LoVo (cell line): ENCODE data around the gene CTDSPL.

Experiments used
- DNase-seq: peaks from one replicate; pipeline ENCODE4 v3.0.0-alpha.2; 2016; ENCODE audit warnings: low spot score

Gene CTDSPL

DNA sequence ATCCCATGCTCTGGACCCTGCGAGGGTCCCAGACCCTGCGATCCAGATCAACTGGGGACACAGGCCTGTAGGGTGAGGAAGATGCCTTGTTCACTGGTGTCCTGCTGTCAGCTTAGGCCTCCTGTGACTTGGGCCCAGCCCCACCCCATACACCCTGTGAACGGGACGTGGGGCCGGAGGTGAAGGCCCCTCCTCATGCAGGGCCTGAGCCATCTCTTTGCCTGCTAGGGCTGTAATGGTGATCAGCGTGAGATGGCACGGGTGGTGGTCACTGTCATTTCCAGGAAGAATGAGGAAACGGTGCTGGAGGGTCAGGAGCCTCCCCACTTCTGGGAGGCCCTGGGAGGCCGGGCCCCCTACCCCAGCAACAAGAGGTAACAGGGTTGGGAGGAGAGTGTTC lies 141.3 kb downstream of the CTDSPL start:
- DNase-seq = no peak

DNA sequence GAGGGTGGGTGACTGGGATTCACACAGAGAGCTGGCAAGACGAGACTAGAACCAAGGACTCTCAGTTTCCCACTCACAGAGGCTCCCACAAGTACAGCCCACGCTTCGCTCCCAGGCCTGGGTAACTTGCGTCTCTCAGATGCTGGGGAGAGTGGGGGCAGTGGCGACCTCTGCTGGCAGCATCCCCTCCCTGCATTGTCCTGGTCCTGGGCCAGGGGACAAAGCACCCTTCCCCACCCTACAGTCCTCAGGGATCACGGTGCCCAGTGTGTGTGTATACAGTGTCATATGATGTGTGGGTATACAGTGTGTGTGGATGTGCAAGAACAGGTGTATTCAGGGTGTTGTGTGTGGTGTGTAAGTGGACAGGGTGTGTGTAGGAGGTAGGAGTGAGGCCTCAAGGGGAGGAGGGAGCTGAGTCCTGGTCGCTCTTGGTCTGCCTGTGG lies 141.7 kb downstream of the CTDSPL start:
- peak; percentile 19 for DNase-seq

DNA sequence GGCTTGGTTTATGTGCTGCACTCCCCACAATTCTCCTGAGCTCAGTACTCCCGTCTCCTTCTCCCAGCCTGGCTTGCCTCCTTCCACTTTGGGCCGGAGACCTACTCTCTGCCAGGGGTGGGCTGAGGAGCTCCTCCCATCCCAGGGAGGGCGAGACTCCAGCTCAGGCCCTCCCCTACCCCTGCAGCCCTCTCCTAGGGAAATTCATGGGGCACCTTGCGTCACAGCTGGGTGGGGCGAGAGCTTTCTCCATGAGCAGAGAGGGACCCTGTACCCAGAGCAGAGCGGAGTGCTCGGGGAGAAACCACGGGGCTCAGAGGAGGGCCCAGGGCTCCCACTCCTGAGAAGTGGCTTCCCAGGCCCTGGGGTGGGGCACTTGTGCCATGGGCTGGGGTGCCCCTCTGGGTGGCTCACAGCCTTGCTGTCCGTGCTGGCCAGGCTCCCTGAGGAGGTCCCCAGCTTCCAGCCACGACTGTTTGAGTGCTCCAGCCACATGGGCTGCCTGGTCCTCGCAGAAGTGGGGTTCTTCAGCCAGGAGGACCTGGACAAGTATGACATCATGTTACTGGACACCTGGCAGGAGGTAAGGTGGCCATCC lies 142.2 kb downstream of the CTDSPL start:
- DNase-seq = no peak

DNA sequence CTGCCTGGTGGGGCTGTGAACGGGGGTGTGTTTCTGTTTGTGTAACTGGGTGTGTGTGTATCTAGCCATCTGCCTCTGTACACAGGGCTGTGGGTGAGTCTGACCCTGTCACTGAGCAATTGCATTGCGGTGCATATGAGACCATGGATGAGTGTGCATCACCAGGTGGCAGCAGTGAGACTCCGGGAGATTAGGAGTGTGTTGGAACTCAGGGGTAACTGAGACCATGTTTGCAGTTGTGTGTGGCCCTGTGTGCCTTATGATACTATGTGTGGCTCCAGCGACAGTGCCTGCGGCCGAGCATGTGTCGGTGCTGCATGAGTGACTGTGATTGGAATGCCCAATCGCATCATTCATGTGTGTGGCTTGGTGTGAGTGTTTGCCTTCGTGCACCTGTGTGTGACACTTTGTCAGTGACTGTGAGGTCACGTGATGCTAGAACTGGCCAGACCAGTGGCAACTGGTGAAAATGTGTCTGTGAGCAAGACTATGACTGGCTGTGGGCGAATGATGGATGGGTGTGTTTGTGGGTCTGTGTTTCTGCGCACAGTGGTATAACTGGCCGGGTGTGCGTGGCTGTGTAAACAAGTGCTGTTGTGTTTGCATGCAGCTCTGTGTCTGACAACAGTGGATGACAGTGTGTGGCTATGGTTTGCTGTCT lies 142.9 kb downstream of the CTDSPL start:
- peak; percentile 70 for DNase-seq

DNA sequence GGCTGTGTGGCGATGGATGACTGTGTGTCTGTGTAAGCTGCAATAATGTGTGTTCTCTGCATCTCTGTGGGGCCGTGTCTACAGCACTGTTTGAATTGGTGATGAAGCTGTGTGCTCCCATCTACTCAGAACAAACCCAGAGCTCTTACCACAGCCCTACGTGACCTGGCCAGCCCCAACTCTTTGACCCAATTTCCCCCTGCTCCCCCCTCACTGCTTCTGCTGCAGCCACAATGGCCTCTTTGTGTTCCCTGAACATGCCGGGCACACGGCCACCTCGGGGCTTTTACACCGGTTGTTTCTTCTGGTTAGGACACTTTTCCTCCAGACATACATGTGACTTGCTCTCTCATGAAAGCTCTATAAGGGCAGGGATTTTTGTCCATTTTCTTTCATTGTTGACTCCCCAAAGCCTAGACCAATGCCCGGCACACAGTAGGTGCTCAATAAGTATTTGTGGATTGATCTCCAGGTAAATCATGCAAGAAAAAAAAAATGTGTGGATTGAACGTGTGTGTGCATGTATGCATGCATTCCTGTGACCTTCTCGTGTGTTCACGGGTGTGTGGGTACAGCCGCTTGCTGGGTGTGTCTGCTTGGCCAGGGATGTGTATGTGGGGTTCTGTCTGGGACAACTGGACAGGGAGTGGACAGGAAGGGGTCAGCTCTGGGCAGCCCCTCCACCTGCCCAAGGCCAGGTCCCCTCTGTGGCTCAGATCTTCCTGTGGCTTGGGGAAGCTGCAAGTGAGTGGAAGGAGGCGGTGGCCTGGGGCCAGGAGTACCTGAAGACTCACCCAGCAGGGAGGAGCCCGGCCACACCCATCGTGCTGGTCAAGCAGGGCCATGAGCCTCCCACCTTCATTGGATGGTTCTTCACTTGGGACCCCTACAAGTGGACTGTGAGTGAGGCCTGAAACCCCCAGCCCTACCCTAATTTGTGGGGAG lies 143.7 kb downstream of the CTDSPL start:
- DNase-seq = no peak

DNA sequence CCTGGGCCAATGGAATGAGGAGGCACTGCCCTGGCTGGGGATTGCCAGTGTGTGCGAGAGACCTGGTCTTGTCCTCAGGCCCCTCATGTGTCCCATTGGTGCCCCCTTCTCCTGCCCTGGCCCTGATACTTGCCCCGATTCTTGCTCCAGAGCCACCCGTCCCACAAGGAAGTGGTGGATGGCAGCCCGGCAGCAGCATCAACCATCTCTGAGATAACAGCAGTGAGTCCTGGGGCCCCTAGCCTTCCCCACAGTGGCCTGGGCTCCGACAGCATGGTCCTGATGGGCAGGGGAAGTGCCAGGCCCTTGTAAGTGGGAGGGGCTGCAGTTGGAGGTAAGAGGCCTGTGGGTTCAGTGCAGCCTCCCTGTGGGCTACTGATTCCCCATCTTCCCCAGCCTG lies 144.4 kb downstream of the CTDSPL start:
- DNase-seq = no peak

DNA sequence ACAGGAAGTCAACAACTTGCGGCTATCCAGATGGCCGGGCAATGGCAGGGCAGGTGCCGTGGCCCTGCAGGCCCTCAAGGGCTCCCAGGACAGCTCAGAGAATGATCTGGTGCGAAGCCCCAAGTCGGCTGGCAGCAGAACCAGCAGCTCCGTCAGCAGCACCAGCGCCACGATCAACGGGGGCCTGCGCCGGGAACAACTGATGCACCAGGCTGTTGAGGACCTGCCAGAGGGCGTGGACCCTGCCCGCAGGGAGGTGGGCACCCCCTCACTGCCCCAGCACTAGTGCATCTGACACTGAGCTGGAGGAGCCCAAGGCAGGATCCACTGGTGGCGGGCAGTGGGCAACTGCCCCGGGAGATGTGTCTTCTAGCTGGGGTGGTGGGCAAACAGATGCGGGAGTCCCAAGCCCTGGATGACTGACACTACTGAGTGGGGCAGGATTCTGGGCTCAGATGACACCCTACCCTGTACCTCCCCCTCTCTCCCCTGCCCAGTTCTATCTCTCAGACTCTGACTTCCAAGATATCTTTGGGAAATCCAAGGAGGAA lies 144.8 kb downstream of the CTDSPL start:
- no peak for DNase-seq

DNA sequence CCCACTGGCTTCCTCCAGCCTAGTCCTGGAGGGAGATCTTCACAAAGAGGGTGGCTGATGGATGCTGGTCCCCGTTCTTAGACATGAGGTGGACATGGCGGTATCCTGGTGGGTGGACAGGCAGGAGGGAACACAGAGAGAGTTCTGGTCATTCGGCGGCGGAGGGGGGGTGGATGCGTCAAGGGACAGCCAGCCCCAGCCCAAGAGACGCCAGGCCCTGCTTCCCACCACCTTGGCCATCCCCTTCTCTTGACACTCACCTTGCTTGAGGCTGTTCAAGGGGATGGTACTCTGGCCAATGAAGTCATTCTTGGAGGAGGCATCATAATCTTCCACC lies 146.0 kb downstream of the CTDSPL start:
- DNase-seq = no peak

DNA sequence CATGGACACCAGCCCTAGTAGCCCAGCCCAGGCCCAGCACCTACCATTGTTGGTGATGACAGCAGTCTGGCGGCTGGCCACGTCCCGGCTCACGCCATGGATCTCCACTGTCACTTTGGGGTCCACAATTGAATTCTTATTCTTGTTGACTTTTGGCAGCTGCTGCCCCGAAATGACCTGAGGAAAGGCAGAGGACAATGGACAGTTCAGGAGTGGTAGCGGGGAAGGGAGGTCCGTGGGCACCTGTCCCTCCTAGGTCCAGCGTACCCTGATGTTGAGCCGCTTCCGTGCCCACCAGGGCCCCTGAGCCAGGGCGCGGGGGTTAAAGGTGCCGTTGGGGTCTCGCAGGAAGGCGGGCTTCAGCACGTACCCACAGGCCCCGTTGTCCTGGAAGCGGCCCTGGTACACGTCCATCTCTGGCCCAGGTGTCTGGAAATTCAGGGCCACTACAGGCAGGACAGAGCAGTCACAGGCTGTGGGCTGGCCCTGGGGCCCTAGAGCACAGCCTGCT lies 146.6 kb downstream of the CTDSPL start:
- DNase-seq = no peak

DNA sequence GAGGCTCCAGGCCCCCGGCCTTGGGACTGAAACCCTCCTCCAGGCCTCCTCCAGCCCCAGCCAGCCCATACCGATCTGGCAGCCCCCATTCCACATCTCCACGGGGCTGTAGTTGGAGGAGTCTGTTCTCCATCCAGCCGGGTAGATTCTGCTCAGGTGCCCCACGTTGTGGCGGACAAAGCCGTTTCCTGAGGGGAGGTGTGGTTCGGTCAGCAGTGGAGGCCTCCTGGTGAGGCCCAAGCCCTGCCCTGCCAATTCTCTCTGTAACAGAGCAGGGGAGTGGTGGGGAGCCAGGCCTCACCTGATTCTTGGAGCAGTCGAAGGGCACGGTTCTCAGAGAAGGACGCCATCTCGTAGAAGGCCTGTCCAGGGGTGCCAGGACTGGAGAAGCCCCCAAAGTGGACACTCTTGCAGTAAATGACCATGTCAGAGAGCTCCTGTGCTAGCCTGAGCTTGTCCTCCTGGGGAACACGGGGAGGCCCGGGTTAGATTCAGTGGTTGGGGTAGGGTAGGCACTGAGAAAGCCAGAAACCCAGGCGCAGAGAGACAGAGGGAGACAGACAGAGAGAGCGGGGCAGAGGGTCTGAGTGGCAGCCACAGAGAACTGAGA lies 147.4 kb downstream of the CTDSPL start:
- DNase-seq = no peak

DNA sequence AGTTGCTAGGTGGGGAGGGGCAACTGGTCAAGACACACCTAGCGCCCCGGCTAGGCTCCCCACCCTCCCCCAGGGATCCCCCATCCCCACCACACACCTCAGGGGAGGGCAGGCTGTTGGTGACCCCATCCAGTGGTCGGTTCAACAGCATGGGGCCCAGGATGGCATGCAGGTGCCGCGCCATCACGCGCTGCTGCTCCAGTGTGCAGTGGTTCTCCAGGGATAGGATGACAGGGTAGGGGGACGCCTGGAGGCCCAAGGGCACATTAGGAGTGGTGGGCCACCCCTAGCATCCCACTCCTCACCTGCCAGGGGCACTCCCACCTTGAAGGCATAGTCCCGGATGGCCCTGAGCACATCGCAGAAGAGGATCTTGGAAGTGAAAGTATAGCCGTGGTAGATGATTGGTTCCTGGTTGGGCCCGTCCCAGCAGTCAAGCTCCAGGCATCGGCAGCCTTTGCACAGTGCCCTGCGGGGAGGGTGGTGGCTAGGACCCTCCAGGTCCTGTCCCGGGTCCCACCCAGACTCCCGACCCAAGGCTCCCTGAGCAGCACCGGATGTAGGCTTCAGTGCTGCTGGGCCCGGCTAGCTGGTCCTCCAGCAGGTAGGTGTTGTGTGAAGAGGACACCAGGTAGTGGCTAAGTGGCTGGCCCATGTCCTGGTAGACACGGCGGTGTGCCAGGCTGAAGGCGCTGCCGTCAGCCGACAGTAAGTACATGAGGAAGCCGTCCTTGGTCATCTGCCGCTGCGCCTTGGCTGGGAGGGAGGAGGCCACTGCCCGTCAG lies 148.3 kb downstream of the CTDSPL start:
- DNase-seq = no peak

DNA sequence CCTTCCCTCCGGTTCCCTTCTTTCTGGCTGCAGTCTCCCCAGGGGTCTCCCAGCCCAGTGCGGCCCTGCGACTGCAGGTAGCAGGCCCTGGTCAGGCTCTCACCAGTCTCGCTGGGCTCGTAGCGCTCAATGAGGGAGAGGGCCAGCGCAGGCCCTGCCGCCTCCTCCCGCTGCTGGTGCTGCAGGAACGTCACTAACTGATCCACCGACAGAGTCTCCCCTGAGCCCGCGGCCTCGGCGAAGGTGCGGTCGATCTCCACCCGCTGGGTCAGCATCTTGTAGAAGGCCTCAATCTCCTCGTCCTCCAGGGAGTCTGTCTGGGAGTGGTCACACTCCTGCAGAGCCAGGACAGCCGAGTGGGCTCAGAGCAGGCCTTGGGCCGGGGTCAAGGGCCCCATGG lies 149.4 kb downstream of the CTDSPL start:
- DNase-seq = no peak

DNA sequence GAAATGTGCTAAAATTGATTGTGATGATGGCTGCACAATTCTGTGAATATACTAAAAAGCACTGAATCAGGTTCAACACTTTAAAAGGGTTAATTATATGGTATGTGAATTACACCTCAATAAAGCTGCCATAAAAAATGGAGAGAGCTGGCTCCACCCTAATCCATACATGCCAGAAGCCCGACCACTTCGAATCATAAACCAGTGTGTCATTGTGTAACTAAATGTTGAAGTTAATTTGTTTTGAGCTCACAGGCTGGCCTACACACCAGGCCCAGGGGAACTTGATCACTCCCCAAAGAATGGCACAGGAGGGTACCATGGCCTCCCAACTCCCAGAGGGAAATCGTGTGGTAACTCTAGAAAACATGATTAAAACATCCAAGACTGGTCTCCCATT lies 153.8 kb downstream of the CTDSPL start:
- no peak for DNase-seq

DNA sequence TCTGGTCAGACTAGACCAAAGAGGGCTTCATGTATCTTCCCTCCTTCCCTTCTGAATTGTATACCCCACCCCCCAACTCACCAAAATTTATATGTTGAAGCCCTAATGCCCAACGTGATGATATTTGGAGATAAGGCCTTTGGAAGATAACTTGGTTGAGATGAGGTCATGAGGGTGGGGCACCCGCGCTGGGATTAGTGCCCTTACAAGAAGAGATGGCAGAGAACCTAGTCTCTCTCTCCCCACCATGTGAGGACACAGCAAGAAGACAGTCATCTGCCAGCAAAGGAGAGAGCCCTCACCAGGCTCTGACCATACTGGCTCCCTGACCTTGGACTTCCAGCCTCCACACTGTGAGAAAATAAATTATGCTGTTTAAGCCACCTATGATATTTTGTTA lies 154.3 kb downstream of the CTDSPL start:
- DNase-seq = no peak

DNA sequence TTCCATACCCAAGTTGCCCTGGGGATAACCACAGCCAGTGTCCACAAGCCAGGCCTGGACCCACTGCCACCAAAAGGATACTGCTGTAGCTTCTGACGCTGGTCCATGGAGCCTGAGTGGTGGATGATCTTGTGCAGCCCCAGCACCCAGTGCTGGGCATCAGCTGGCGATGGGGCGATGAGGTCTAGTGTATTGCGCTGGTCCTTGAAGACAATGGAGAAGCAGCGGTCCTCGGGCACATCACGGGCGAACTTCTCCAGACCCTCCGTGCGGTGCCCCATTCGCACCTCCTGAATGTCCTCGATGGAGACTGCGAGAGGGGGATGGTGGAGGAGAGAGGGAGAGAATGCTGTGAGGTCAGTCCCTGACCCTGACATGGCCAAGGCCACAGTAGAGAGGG lies 154.7 kb downstream of the CTDSPL start:
- no peak for DNase-seq

DNA sequence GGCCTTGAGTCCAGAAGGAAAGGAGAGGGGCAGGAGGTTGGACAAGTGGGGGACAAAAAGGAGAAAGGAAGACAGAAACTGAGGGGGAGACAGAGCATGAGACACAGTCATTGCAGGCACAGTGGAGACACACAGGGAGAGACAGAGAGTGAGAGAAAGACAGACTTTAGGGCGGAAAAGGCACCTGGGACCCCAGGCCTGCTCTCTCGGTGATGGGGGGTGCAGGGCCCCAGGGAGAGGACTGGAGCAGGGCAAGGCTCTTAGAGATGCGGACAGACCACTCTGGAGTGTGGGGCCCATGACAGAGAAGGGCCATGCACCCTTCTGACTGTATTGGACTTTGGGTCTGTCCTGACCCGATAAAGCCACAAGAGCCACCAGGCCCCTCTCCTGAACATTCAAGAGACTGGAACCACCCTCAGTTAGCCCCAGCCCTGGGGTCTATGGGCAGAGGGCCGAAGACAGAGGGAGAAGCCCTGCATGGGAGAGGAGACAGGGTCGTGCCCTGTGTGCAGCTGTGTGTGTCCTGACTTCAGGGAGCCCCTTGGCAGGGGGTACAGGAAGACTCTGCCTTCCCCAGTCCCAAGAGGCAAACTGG lies 155.3 kb downstream of the CTDSPL start:
- DNase-seq = no peak

DNA sequence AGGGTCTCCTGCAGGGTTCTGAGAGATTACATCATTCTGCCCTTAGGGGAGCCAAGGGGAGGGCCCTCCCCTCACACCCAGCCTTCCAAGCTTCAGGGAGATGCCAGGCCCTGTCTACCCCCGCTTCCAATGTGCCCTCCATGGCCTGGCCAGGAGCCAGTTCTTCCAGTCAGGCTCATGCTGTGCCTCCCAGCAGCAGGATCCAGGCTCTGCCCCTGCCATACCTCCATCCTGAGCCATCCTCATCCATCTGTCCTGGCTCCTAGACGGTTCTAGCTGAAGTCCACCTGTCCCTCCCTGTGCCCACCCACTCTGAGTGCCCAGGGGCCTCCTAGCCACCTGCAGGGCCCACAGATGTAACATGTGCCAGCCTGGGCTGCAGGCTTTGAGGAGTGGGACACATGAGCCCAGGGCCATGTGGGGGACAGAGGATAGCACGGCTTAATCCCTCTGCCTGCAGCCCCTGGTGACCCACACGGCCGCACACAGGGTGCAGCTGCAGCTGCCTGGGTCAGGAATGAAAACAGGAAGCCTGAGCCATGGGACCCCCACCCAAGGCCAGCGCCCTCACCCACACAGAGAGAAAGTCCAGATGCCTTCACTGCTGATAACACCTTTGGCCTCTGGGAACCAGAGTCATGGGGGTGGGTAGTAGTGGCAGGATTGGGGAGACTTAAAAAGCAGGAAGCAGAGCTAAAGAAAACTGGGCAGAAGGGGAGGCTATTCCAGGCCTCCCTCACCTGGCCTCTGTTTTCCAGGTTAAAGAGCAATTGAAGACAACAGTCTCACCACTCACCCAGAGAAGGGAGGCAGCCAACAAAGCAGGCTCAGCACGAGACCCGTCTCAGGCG lies 156.0 kb downstream of the CTDSPL start:
- no peak for DNase-seq

DNA sequence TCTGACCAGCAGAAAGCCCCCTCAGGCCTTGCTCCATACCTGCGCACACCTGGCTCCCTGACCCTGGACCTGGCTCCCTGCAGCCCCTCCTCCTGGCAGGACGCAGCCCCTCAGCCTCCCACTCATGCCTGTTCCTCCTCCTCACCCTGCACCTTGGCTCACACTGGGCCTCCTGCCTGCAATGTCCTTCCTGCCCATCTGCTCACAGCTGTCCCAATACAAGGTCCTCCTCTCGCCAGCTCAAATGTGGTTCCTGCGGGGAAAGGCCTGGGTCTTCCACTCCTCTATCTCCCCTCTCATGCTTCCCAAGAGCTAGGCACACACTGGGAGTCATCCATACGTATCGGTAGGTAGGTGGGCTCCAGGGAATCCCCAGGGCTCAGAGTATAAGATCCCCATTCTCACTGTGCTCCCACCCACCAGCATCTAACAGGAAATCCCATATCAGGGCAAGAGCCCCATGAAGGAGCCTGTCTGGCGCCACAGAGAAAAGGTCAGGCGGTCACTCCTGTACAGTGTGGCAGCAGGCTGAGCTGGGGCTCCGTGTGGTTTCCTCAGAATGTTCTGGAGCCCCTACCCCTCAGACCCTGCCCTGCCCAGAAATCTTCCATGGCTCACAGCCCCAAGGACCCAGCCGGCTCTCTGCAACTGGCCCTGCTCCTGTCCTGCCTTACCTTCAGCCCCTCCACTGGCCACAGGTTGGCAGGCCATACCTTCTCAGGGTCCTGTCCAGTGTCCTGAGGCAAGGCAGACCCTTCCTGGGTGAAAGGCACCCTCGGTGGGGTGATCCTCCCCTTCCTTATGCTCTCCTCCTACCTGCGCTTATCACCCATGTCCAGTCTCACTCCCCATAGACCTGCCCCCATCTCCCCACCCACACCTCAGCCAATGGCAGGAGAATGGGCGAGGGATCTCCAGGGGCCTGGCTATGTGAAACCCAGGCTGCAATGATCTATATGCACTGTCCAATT lies 156.9 kb downstream of the CTDSPL start:
- no peak for DNase-seq
